GM21367 (cell line): ENCODE measurements around the gene PKD1.
"Not testable (repeated sequence)": the region's sequence is repeated elsewhere in the genome, so short reads cannot be mapped to it uniquely, and the experiment has no call there.

Source experiments
- ATAC-seq: cut with Tn5 transposase; IDR thresholded peaks from one replicate; pipeline ENCODE4 v1.9.1; 2021; ENCODE audit not compliant: unreplicated experiment

Gene PKD1

GRCh38 chr16:2135770-2136490, at the start of gene PKD1:
TSS of gene PKD1 (minus strand) at chr16:2135898. CDS start at chr16:2135689, 209 bp downstream.
- not testable (repeated sequence) for ATAC-seq

GRCh38 chr16:2184962-2185361, 49.3 kb upstream of the PKD1 start:
- no peak for ATAC-seq

GRCh38 chr16:2184346-2184745, 48.6 kb upstream of the PKD1 start:
- ATAC-seq = no peak

- ATAC-seq = no peak
Observed at GRCh38 chr16:2183671-2184070, 48.0 kb upstream of the PKD1 start.

- no peak for ATAC-seq
Observed at GRCh38 chr16:2181952-2182351, 46.3 kb upstream of the PKD1 start.

- ATAC-seq = no peak
Observed at GRCh38 chr16:2180962-2181923, 45.5 kb upstream of the PKD1 start.

GRCh38 chr16:2180461-2180860, 44.8 kb upstream of the PKD1 start:
- ATAC-seq = no peak

GRCh38 chr16:2179576-2179975, 43.9 kb upstream of the PKD1 start:
- no peak for ATAC-seq

GRCh38 chr16:2179107-2179501, 43.4 kb upstream of the PKD1 start:
- ATAC-seq = no peak

GRCh38 chr16:2178321-2179106, 42.8 kb upstream of the PKD1 start:
- ATAC-seq = no peak

- no peak for ATAC-seq
Observed at GRCh38 chr16:2177561-2177960, 41.9 kb upstream of the PKD1 start.

- ATAC-seq = no peak
Observed at GRCh38 chr16:2177101-2177500, 41.4 kb upstream of the PKD1 start.

GRCh38 chr16:2176047-2176446, 40.3 kb upstream of the PKD1 start:
- ATAC-seq = no peak

- ATAC-seq = no peak
Observed at GRCh38 chr16:2175454-2175853, 39.8 kb upstream of the PKD1 start.

GRCh38 chr16:2174396-2175131, 38.9 kb upstream of the PKD1 start:
- no peak for ATAC-seq

- no peak for ATAC-seq
Observed at GRCh38 chr16:2173916-2174315, 38.2 kb upstream of the PKD1 start.

GRCh38 chr16:2173366-2173765, 37.7 kb upstream of the PKD1 start:
- no peak for ATAC-seq

GRCh38 chr16:2172688-2173335, 37.1 kb upstream of the PKD1 start:
- no peak for ATAC-seq

- ATAC-seq = no peak
Observed at GRCh38 chr16:2171601-2172178, 36.0 kb upstream of the PKD1 start.
